HEK293 (cell line): ENCODE results near the gene CD82.
A peak's percentile ranks its signal among the peaks of the same experiment; 100 is the strongest.

ENCODE experiments used
- CTCF ChIA-PET: fragments of 350-600 bp; formaldehyde crosslinking; extraction: SDS; loops from one replicate; lab custom pipeline; 2021; ENCODE audit warnings: antibody characterized with exemption; lab: Yijun Ruan, JAX
- POLR2A ChIA-PET: fragments of 300-600 bp; formaldehyde crosslinking; extraction: SDS; loops from one replicate; lab custom pipeline; 2020; ENCODE audit warnings: antibody characterized with exemption, inconsistent platforms; lab: Yijun Ruan, JAX
- H3K27ac ChIP-seq: fragments of 200-500 bp; sonication (Bioruptor generic); 2 replicates; pipeline ENCODE4 v1.5.1; 2014; ENCODE audit warnings: low read depth, low read length, control low read depth, inconsistent platforms; ENCODE audit errors: extremely low read depth
- H3K36me3 ChIP-seq, 2 experiments: fragments of 200-500 bp in 1 of 2; sonication (Bioruptor generic) in 1 of 2; 1 replicate in 1 of 2; 2 replicates in 1 of 2; pipeline ENCODE4 v1.5.1; 2014 to 2017; ENCODE audit warnings: inconsistent platforms in 2 of 2, low read length in 2 of 2; ENCODE audit not compliant: control insufficient read depth in 2 of 2, insufficient read depth in 1 of 2
- H3K4me1 ChIP-seq: fragments of 200-500 bp; sonication (Bioruptor generic); 2 replicates; pipeline ENCODE4 v1.5.1; 2014; ENCODE audit warnings: mild to moderate bottlenecking, low read length, inconsistent platforms; ENCODE audit not compliant: control insufficient read depth, insufficient read depth
- H3K4me3 ChIP-seq: 2 replicates; pipeline ENCODE4 v1.5.1; 2011; ENCODE audit warnings: low read depth, mild to moderate bottlenecking, control low read depth, low read length, moderate library complexity
- H3K9me3 ChIP-seq: fragments of 200-500 bp; sonication (Bioruptor generic); 2 replicates; pipeline ENCODE4 v1.5.1; 2014; ENCODE audit warnings: low read depth, low read length, inconsistent platforms; ENCODE audit not compliant: control insufficient read depth, insufficient read depth
- EGR2 ChIP-seq: fragments of 450-650 bp; formaldehyde crosslinking; IDR thresholded peaks from 2 replicates; pipeline ENCODE4 v1.5.1; 2016; ENCODE audit warnings: low read depth, missing biosample characterization, missing genetic modification characterization
- GLI2 ChIP-seq: fragments of 450-650 bp; formaldehyde crosslinking; IDR thresholded peaks from 2 replicates; pipeline ENCODE4; 2017; ENCODE audit warnings: missing biosample characterization, missing genetic modification characterization, low read depth, borderline replicate concordance
- GLIS1 ChIP-seq: fragments of 450-650 bp; formaldehyde crosslinking; IDR thresholded peaks from 2 replicates; pipeline ENCODE4 v1.5.1; 2016; ENCODE audit warnings: missing biosample characterization, missing genetic modification characterization
- INSM2 ChIP-seq: fragments of 450-650 bp; formaldehyde crosslinking; IDR thresholded peaks from 2 replicates; pipeline ENCODE4 v1.5.1; 2016; ENCODE audit warnings: missing biosample characterization, missing genetic modification characterization
- PATZ1 ChIP-seq: fragments of 450-650 bp; formaldehyde crosslinking; IDR thresholded peaks from 2 replicates; pipeline ENCODE4 v1.5.1; 2016; ENCODE audit warnings: missing biosample characterization, missing genetic modification characterization
- REST ChIP-seq: fragments of 450-650 bp; formaldehyde crosslinking; IDR thresholded peaks from 2 replicates; pipeline ENCODE4 v1.5.1; 2016; ENCODE audit warnings: missing biosample characterization, missing genetic modification characterization
- SALL2 ChIP-seq: fragments of 450-650 bp; formaldehyde crosslinking; IDR thresholded peaks from 2 replicates; pipeline ENCODE4 v1.5.0; 2017; ENCODE audit warnings: missing biosample characterization, mild to moderate bottlenecking, missing genetic modification characterization, borderline replicate concordance
- ZBTB21 ChIP-seq: fragments of 450-650 bp; formaldehyde crosslinking; IDR thresholded peaks from 2 replicates; pipeline ENCODE4 v1.5.1; 2017; ENCODE audit warnings: missing biosample characterization, missing genetic modification characterization
- ZFHX2 ChIP-seq: fragments of 450-650 bp; formaldehyde crosslinking; conservative IDR thresholded peaks from 2 replicates; pipeline ENCODE4 v1.5.1; 2016; ENCODE audit warnings: missing biosample characterization, missing genetic modification characterization
- ZIC2 ChIP-seq: fragments of 450-650 bp; formaldehyde crosslinking; IDR thresholded peaks from 2 replicates; pipeline ENCODE4 v1.5.1; 2016; ENCODE audit warnings: missing biosample characterization, missing genetic modification characterization
- ZNF157 ChIP-seq: fragments of 450-650 bp; formaldehyde crosslinking; IDR thresholded peaks from 2 replicates; pipeline ENCODE4 v1.5.1; 2016; ENCODE audit warnings: missing biosample characterization, missing genetic modification characterization
- ZNF221 ChIP-seq: fragments of 450-650 bp; formaldehyde crosslinking; IDR thresholded peaks from 2 replicates; pipeline ENCODE4 v1.5.1; 2017; ENCODE audit warnings: missing biosample characterization, missing genetic modification characterization, borderline replicate concordance
- ZNF266 ChIP-seq: fragments of 450-650 bp; formaldehyde crosslinking; IDR thresholded peaks from 2 replicates; pipeline ENCODE4 v1.5.1; 2016; ENCODE audit warnings: missing biosample characterization, missing genetic modification characterization, low read depth
- ZNF324 ChIP-seq: fragments of 450-650 bp; formaldehyde crosslinking; IDR thresholded peaks from 2 replicates; pipeline ENCODE4 v1.5.1; 2016; ENCODE audit warnings: missing biosample characterization, missing genetic modification characterization
- ZNF433 ChIP-seq: fragments of 450-650 bp; formaldehyde crosslinking; IDR thresholded peaks from 2 replicates; pipeline ENCODE4 v1.5.1; 2016; ENCODE audit warnings: missing biosample characterization, missing genetic modification characterization, low read depth
- ZNF501 ChIP-seq: fragments of 450-650 bp; formaldehyde crosslinking; IDR thresholded peaks from 2 replicates; pipeline ENCODE4 v1.5.1; 2016; ENCODE audit warnings: missing biosample characterization, missing genetic modification characterization
- ZNF558 ChIP-seq: fragments of 450-650 bp; formaldehyde crosslinking; IDR thresholded peaks from 2 replicates; pipeline ENCODE4 v1.5.1; 2016; ENCODE audit warnings: missing biosample characterization, missing genetic modification characterization
- ZNF610 ChIP-seq: fragments of 450-650 bp; formaldehyde crosslinking; IDR thresholded peaks from 2 replicates; pipeline ENCODE4 v1.5.1; 2016; ENCODE audit warnings: missing biosample characterization, missing genetic modification characterization, borderline replicate concordance
- ZNF701 ChIP-seq: fragments of 450-650 bp; formaldehyde crosslinking; IDR thresholded peaks from 2 replicates; pipeline ENCODE4 v1.5.1; 2016; ENCODE audit warnings: missing biosample characterization, missing genetic modification characterization
- ZNF747 ChIP-seq: fragments of 450-650 bp; formaldehyde crosslinking; IDR thresholded peaks from 2 replicates; pipeline ENCODE4 v1.5.1; 2016; ENCODE audit warnings: missing biosample characterization, missing genetic modification characterization
- ZNF76 ChIP-seq: fragments of 450-650 bp; formaldehyde crosslinking; IDR thresholded peaks from 2 replicates; pipeline ENCODE4; 2016; ENCODE audit warnings: low read depth, missing biosample characterization, missing genetic modification characterization, borderline replicate concordance
- ZSCAN23 ChIP-seq: fragments of 450-650 bp; formaldehyde crosslinking; IDR thresholded peaks from 2 replicates; pipeline ENCODE4 v1.5.1; 2016; ENCODE audit warnings: missing biosample characterization, missing genetic modification characterization

CD82 gene

GRCh38 chr11:44568331-44568657 is 2.8 kb downstream of the CD82 start (continued):
- no peak for TF ChIP-seq ZSCAN23
- TF ChIP-seq ZNF558 (tag by site-specific recombination): no peak
- TF ChIP-seq SALL2 (tag by site-specific recombination): no peak
- no peak for TF ChIP-seq ZNF501 (tag by site-specific recombination)
- no peak for TF ChIP-seq GLI2 (tag by site-specific recombination)
- TF ChIP-seq REST (tag by site-specific recombination): no peak
- no peak for TF ChIP-seq ZNF221
- TF ChIP-seq INSM2 (tag by site-specific recombination): no peak

GRCh38 chr11:44568658-44569473 is 3.4 kb downstream of the CD82 start:
- TF ChIP-seq ZNF324 (tag by site-specific recombination) (no peak), ZNF157 (tag by site-specific recombination) (no peak), GLIS1 (peak; percentile 65), PATZ1 (tag by site-specific recombination) (no peak), ZNF610 (tag by site-specific recombination) (no peak), ZBTB21 (tag by site-specific recombination) (no peak), ZNF433 (tag by site-specific recombination) (no peak), ZIC2 (peak; percentile 50), ZNF266 (tag by site-specific recombination) (no peak), ZFHX2 (tag by site-specific recombination) (peak; percentile 44), EGR2 (tag by site-specific recombination) (peak; percentile 50), ZNF76 (tag by site-specific recombination) (no peak), ZNF701 (tag by site-specific recombination) (no peak), ZNF747 (tag by site-specific recombination) (no peak)
- Histone ChIP-seq H3K4me3 (no peak overlapping the region), H3K27ac (no peak overlapping the region), H3K36me3 (no peaks in the 10 kb centered on the region), H3K4me1 (no peaks in the 10 kb centered on the region; the same call in 1 of the 2 replicates), H3K9me3 (no peaks in the 10 kb centered on the region)
- ChIA-PET POLR2A (no interaction called here), CTCF (interaction anchor here (1.3 kb wide), 1 partner anchor 12 kb away, joined by 5 read pairs; no protein-coding TSS in a partner anchor)
